ENCODE results near the gene SUPT3H.
"Not testable (repeated sequence)": the region's sequence is repeated elsewhere in the genome, so short reads cannot be mapped to it uniquely, and the experiment has no call there.

The SUPT3H gene

DNA sequence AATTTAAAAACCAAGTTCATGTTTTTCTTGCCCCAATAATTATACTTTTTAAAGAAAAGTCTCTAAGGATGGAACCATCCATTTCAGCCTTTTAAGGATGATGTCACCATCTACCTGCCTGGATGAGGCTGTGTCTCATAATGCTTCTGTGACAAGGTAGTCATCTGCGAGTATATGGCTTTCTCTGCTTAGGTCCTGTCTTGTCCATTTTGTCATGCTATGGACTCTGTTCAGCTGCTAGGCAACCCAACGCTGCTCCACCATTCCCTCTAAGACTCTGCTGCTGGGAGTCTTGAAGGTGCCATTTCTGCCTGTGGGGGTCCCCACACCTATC is 509.4 kb downstream of the SUPT3H start:
- no peak for DNase-seq

DNA sequence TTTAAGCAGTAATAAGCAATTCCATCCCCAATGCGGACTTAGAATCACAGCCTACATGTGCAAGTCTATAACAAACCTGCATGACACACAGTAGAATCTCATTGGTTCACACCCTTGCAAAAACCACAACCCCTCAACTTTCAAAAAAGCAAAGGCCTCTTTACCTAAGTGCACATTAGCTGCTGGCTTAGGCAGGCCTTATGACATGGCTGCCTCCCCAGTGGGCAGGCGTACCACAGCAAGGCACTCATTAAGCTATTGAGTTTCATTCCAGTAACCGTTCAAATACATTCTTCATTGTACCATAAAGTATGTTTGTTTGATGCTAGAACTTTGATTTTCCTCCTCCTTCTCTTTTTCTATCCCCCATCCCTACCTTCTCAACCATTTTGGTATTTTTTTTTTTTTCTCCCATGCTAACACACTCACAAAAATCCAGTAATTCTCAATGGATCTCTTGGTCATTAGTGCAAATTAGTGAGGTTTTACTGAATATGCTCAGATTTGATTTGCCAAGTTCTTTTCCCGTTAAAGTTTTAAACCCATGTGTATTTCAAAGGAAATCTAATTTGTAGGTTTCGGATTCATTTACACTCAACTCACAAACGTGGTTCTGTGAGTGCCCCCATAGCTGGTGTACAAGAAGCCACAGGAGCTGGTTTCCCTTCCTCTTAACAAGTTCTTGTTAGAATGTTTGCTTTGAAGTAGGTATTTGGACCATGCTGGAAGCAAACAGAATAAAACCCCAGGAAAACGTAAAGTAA is 510.0 kb downstream of the SUPT3H start:
- DNase-seq: no peak

DNA sequence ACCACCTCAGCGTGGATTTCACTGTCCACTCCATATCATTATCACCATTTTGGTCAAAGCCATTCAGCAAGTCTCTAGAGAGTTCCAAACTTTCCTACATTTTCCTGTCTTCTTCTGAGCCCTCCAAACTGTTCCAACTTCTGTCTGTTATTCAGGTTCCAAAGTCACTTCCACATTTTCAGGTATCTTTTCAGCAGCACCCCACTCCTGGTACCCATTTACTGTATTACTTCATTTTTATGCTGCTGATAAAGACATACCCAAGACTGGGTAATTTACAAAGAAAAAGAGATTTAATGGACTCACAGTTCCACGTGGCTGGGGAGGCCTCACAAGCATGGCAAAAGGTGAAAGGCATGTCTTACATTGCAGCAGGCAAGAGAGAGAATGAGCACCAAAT is 512.5 kb downstream of the SUPT3H start:
- DNase-seq: not testable (repeated sequence)

DNA sequence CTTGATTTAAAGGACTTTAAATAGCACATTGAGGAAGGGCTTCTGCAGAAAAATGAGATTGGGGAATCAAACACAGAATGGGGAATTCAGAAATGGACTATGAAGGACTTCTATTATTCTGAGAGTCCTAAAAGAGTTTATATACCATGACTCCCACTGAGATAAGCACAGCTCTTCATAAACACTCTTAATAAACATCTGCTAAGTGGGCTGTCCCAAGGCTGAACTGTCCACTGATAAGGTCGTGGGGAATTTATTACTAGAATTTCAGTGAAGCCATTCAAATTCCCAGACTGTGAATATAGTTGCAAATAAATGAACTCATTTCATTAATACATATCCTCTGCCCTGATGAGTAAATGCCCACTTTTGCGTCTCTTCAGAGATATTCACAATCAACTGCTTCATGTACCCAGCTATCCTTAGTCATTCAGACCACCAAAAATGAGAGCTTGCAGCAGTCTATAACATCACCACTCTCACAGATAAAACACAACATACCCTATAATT is 517.8 kb downstream of the SUPT3H start:
- no peak for DNase-seq

DNA sequence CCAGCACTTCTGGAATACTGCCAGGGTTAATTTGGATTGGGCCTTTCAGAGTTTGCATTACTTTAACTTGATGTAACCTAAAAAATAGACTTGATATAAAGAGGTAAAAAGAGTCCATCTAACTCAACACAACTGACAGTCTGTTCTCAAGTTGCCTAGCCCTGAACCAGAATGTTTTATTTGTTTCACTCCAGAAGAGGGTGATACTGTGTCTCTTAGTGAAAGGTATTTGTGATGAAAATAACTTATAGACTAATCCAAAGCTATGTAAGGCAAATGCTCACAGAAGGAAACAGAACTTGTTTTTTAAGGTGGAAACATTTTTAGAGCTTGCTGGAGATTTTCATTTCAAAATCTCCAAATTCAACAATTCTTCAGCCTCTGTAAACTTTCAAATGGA is 518.7 kb downstream of the SUPT3H start:
- DNase-seq: peak; percentile 7

DNA sequence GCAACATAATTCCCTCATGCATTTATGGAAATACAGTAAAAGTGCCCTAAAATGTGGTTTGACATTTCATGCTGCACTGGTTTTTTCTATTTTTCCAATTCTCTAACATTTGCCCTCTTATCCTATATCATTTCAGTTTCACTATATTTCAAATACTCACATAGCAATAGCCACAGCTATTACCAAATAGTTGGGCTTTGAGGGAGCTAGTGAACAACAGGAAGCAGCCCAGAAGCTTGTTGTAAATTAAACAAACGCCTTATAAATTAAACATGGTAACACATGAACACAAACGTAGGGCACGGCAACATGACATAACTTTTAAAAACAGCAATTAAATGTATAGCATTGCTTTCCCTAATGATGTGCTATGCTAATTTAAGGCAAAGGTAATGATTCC is 521.3 kb downstream of the SUPT3H start:
- no peak for DNase-seq

DNA sequence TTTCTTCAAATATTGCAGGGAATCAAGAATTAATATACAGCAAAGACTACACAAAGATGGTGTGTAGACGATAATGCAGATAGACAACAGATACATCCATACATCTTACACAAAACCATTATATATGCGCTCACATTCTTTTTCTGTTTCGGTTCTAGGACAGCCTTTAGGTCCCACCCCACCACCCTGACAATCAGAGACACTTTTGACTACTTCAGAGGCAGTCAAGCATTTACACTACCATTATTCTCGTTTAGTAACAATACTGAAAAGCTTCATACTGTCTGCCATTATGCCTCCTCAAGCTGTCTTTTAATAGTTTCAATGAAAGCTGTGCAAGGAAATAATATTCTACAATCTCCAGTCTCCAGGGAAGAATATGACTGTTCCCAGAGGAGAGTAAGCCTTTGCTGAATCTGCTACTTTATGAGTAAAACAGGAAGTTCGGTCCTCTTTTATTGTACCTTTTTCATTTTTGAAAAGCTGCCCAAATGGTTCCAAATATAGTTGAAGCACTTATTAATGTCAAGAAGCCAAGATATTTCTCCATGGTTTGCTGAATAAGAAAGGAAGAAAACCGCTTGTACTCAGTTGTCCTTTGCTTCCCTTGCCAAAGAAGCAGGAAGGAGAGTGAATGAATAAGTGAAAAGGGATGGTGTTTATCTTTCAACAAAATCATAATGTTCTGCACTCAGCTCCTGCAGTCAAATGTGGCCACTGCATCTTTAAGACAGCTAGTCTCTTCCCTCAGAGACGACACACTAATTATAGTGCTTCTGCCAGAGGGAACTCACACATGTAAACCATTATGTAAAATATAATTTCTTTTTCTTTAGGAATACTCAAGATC is 521.9 kb downstream of the SUPT3H start:
- DNase-seq: peak; percentile 51

DNA sequence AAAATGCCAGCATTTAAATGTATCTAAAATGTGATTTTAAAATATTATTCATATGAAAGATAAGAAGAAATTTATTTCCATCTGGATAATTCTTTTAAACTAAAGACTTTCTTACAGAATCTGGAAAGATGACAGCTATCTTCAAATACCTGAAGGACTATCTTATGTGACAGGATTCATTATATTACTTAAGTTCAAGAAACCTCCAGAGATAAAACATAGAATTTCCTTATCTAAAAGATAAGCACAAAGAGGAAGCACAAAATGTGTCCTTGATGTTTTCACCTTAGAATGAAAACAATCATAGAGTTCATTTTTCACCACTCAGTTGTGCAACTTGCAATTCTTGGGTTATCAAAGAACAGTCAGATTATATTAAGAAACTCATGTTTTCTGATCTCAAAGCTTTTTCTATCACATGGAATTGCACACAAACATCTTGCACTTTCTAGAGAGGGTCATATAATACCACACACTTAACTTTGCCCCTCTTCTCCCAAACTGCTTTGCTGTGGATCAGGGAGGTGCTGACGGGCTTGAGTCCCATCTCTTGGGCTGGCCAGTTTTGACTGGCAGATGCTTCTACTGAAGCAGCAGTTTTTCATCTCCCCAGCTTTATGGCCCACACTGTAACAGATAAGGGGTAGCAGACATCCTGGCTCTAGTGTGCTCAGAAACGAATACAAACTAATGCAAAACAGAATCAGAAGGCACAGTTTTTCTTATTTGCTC is 522.9 kb downstream of the SUPT3H start:
- no peak for DNase-seq

DNA sequence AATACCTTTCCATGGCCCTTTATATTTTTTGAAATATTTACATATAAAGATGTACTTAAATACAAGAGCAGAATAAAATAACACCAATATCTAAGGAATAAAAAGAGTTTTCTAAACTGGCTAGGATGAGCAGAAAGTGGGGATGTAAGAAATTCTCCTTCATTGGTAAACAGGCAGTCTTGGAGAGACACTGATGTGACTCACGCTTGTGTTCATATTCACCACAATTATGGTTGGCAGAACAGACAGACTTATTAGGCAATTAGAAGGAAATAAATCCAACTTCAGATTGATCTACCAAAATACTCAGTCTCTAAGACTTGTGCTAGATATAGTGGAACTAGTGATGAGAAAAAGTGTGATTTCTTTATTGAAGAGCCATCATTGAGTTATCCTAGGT is 526.6 kb downstream of the SUPT3H start:
- no peak for DNase-seq

DNA sequence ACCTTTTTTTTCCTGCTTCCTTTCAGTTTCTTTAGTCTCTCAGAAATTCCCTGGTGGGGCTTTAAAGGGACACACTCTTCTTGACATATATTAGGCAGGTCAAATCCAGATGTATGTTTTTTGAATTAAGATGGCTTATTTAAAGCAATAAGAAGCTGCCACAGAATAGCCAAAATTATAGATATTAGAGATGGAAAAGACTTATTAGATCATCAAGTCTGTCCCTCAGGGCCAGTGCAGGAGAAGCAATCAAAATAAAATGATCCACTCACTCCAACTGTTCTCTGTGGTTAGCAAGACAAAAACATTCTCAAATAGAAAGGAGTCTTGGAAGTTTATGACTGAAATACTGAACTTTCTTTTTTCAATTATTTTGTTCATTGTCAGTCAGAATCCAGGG is 527.4 kb downstream of the SUPT3H start:
- no peak for DNase-seq

DNA sequence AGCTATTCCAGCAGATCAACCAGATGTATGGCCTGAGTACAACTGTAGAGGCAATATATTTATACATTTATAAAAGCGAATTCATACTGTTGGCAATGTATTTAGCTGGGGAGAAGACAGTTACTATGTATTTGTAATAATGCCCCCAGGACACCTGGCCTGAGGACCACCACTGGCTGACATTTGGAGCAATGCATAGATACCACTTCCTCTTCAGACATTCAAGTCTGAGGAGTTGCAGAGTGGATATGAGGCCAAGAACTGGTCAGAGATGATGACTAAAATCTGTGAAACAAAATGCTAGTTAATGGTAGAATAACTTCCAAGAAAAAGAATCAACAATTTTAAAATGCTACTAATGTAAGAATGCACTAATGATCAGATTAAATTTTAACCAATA is 527.9 kb downstream of the SUPT3H start:
- DNase-seq: no peak

DNA sequence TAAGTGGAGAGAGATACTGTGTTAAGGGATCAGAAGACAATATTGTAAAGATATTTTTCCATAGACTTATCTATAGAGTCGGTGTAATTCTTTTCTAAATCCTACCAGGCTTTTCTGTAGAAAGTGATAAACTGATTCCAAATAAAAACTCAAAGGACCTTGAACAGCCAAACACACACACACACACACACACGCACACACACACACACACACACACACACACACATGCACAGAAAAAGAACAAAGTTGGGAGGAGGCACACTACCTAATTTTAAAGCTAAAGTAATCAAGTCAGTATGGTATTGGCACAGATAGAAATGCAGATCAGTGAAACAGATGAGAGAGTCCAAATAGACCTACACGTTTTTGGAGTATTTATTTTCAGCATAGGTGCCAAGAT is 534.0 kb downstream of the SUPT3H start:
- no peak for DNase-seq

DNA sequence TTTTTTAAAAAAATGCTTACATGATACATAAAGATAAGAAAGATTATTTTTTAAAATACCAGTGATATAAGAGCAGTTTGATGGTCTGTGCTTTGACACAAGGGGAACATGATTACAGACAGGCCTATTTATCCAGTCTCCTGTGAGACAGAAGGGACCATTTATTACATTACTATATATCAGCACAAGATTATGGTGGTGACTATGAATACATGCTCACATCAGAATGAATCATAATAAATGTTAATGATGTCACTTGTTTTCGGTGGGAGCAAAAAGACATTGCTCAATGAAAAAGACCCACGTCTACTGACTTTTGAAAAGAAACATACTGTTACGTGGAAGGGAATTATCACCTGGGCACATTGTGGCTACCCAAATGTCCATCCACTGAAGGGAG is 535.1 kb downstream of the SUPT3H start:
- DNase-seq: no peak

DNA sequence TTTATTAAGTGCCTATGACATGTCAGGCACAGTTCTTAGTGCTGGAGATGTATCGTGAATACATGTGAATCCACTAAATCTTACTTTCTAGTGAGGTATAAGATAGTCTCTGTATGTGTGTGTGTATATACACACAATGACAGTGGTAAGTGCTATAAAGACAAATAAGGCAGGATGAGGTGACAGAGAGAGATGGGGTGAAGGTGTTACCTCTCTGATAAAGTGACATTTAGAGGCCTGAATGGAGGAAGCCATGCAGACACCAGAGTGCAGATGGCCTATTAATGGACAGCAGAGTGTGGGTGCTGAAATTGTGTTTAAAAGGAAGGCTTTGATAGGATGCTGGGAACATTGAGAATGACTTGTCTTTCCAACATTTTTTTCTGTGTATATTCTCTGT is 535.9 kb downstream of the SUPT3H start:
- no peak for DNase-seq

DNA sequence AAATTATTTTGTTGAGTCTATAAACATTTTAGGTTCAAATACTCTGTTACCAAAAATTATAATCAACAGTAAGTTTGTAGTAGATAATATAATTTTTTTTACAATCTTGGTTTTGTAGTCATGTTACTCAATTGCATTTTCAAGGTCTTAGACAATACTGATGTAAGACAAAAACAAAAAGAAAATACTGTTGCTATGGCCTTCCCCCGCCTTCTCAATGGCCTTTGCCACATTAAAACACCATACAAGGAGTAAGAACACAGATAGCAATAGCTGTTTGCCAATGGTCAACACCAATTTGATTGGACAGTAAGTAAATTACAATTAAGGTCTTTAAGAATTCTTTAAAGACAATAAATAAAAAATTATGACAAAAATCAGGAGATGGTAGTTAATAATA is 540.0 kb downstream of the SUPT3H start:
- DNase-seq: no peak

DNA sequence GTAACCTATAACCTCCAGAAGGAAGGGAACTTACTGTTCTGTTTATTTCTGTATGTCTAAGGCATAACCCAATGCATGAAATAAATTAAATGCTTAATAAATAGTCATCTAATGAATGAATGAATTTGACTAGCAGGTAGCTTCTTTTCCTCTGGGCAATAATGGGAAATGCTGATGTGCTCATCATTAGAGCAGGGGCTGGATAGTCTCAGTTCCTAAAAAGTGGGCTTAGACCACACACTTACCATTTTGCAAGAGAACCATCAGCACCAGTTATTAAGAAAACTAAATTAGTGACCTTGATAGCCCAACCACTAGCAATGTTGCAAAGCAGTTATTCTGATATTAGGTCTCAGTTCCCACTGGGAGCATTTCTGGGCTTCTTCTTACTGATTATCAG is 540.5 kb downstream of the SUPT3H start:
- no peak for DNase-seq

DNA sequence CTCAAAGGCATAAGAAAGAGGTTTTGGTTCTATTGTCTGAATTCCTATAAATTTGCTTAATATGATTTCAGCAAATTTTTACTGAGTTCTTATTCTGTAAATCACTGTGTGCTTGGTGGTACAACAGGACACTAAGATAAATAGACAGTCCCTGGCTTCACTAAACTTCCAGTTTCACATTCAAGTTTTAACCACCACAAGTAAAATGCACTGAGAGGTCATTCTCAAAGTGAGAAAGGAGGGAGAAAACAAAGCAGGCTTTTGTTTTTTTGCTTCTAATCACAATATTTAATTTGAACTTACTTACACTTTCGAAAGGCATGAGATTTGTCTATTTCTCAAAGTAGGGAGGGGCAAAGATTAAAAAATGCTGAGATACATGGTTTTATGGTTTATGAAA is 544.5 kb downstream of the SUPT3H start:
- DNase-seq: no peak

DNA sequence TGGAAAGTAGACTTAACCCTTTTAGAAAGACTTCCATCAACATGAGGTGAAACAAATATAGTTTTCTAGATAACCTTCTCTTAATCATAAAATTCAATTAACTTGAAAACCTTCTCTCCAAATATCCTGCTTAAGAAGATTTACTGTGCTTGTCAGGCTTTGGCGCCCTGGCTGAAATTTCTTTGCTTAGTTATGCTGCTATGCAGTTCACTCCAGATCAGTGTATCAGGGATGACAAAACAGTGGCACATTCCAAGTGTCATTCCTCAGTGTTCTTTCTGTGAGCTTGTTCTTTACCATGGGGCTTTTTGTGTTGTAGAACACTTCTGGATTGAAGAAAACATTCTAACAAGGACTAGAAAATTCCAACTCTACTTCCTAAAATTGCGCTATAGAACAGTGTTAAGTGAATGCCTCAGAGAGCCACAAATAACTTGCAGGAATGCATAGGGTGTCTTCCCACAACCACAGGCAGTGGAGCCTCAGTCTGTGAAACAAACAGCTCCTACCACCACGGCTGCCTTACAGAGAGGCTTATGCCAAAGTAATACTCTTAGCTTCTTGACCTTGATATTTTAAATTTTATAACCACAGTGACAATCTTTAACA is 546.6 kb downstream of the SUPT3H start:
- DNase-seq: peak; percentile 39

DNA sequence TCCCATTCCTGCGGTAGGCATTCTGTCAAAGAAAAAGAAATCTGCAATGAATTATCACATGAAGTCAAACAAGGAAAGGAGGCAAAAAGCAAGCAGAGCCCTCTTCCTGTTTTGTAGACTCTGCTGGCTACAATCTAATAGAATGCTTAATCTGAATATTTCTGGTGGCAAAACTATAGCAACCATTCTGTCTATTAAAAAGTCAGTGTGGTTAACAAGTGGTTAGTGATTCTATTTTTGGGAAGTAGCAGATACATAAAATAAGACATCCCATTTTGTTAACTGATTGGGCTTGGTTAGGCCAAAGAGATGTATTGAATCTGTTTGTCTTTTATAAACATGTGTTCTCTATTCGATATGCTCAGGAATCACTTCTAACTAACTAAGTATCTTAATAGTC is 547.9 kb downstream of the SUPT3H start:
- DNase-seq: no peak

DNA sequence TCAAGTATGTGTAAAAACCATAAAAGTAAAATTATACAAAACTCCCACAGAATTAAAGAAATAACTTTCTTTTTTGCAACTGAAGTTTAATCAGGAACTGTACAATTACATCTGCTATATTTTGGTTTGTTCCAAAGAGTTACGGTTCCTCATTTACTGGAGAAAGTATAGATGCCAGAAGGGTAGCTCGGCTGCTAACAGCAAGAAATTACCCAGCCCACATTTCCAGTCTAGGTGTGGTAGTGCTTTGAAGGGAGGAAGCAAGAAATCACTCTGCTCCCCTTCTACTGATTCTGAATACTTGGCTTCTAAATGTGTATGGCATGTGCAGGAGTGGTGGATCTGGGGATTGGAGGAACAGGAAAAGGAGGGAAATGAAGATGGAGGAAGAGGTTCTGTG is 549.0 kb downstream of the SUPT3H start:
- no peak for DNase-seq

DNA sequence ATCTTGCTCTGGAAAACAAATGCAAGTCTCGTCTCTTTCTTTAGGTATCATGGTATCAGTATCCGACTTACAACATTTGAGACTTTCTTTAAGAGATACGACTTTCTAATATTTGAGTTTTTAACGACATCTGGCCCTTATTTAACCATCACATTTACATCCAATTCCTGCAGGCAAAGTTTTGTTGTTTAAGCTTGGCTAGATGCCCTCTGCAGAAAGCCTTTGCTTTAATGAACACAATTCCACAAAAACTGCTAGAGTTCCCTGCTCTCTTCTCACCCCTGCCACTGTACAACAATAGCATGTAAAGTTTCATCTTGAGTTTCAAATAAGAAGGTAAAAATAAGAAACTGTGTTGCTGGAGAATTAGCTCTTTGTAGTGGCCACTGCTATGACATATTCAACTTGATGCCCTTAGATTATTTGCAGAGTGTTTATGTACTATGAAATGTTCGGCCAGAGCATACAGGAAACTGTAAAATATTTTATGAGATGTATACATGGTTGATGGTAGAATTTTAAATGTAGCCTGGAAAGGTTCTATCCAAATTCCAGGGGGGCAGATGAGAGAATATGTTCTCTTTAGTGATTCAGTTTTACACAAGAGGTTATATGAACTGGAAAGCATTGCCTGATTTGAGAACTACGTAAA is 551.6 kb downstream of the SUPT3H start:
- DNase-seq: peak; percentile 30

DNA sequence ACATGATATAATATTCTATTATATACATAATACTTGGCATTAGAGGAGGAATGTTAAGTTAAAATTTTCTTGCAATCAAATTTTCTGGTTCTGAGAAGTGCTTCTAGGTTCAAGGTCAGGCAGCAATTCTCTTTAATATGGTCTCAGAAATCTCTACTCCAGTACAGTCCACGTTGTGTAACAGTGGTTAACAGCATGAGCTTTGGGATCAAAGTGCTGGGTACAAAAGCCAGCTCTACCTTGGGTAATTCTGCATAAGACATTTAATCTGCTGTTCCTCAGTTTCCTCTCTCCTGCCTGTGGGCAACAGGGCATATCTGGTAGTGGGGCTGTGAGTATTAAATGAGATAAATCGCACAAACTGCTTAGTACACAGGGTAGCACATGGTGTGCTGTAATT is 552.5 kb downstream of the SUPT3H start:
- DNase-seq: no peak

DNA sequence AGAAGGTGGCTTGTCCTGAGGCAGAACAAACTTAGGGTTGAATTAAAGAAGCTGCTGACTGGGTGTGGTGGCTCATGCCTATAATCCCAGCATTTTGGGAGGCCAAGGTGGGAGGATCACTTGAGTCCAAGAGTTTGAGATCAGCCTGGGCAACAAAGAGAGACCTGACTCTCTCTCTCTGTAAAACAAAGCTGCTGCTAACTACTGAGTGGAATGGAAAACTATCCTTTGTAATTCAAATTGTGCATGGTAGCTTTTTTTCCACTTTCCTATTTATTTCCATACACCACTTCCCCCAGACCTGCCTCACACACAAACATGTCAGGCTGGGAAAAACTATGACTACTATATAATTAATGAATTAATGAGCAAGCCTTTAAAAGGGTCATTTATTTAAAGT is 553.2 kb downstream of the SUPT3H start:
- DNase-seq: no peak
